Fibroblast of mammary gland (primary cell): ENCODE measurements around the gene PCP4L1.

Experiments used
- DNase-seq: peaks from one replicate; pipeline ENCODE4 v3.0.0-alpha.2; 2010; ENCODE audit warnings: low read depth
- H3K4me3 ChIP-seq: 2 replicates; pipeline ENCODE4 v1.5.1; 2011; ENCODE audit warnings: low read depth, mild to moderate bottlenecking, low read length, moderate library complexity; ENCODE audit not compliant: control insufficient read depth
- TF ChIP-seq, protein P1 (sequence below): conservative IDR thresholded peaks from 2 replicates; pipeline ENCODE4 v1.5.1; 2011; ENCODE audit warnings: low read depth, low read length, inconsistent platforms; ENCODE audit not compliant: control insufficient read depth, insufficient read depth

PCP4L1 gene

DNA sequence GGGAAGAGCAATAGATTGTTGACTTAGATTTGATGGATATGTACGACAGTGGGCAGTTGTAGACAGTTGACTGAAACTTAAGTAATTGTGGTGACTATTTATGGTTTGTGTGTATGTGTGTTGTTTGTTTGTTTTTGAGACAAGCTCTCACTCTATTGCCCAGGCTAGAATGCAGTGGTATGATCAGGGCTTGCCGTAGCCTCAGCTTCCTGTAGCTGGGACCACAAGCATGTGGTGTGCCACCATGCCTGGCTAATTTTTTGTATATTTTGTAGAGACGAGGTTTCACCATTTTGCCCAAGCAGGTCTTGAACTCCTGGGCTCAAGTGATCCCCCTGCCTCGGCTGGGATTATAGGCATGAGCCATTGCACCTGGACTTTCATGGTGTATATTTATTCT, 65.5 kb downstream of the PCP4L1 start:
- no peak for DNase-seq
- H3K4me3 ChIP-seq: no peak overlapping the region
- TF ChIP-seq, protein P1, sequence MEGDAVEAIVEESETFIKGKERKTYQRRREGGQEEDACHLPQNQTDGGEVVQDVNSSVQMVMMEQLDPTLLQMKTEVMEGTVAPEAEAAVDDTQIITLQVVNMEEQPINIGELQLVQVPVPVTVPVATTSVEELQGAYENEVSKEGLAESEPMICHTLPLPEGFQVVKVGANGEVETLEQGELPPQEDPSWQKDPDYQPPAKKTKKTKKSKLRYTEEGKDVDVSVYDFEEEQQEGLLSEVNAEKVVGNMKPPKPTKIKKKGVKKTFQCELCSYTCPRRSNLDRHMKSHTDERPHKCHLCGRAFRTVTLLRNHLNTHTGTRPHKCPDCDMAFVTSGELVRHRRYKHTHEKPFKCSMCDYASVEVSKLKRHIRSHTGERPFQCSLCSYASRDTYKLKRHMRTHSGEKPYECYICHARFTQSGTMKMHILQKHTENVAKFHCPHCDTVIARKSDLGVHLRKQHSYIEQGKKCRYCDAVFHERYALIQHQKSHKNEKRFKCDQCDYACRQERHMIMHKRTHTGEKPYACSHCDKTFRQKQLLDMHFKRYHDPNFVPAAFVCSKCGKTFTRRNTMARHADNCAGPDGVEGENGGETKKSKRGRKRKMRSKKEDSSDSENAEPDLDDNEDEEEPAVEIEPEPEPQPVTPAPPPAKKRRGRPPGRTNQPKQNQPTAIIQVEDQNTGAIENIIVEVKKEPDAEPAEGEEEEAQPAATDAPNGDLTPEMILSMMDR: no peak

DNA sequence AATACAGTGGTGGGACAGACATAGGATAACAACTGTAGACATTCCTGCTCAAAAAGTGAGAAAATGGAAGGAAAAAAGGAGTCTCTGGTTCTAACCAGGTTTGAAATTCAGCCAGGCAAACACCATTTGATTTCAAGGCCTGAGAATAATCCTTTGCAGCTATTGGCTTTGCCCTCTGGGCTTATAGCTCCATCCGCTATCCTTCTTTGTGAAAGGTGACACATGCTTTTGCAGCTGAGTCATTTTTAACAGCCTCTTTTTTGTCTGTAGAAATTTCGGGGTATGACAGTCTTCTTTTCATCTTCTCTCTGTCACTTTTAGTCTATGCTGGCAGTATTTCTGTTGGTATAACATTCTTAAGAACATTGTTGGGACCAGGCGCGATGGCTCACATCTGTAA, 71.8 kb downstream of the PCP4L1 start:
- no peak overlapping the region for H3K4me3 ChIP-seq
- no peak for DNase-seq
- TF ChIP-seq, protein P1: no peak

GRCh38 chr1:161333166-161333565, 74.6 kb downstream of the PCP4L1 start:
- TF ChIP-seq, protein P1: no peak
- no peak overlapping the region for H3K4me3 ChIP-seq
- no peak for DNase-seq
